Fibroblast of villous mesenchyme (primary cell): ENCODE data around the gene UNK. TPM values are rescaled to one million over a fixed set of nuclear protein-coding genes. Genes with fewer than 3 reads are reported as not detected.

ENCODE experiments used
- DNase-seq: peaks from one replicate; pipeline ENCODE4 v3.0.0-alpha.2; 2010; ENCODE audit warnings: low read depth
- H3K4me3 ChIP-seq: 2 replicates; pipeline ENCODE4 v1.5.1; 2011; ENCODE audit warnings: low read depth, mild to moderate bottlenecking, low read length
- CTCF ChIP-seq: IDR thresholded peaks from 2 replicates; pipeline ENCODE4 v1.5.1; 2012; ENCODE audit warnings: low read depth, mild to moderate bottlenecking, low read length; ENCODE audit not compliant: insufficient read depth
- total RNA-seq: library from RNA; depleted of rRNA; stranded (reverse); fragments of >200 nt; gene quantifications from 2 replicates; pipeline ENCODE4 v1.2.3, GENCODE V29; 2012

UNK gene
- total RNA-seq, 1 donor, result 19.9 TPM

GRCh38 chr17:75765981-75766380 lies 18.6 kb upstream of the UNK start:
- TF ChIP-seq CTCF, result no peak
- no peak overlapping the region for H3K4me3 ChIP-seq
- no peak for DNase-seq

GRCh38 chr17:75767881-75768280 lies 16.7 kb upstream of the UNK start:
- TF ChIP-seq CTCF, result no peak
- DNase-seq, result no peak
- no peak overlapping the region for H3K4me3 ChIP-seq

GRCh38 chr17:75769536-75769935 lies 15.1 kb upstream of the UNK start:
- H3K4me3 ChIP-seq, result no peak overlapping the region
- DNase-seq, result no peak
- no peak for TF ChIP-seq CTCF

GRCh38 chr17:75771334-75772281 lies 13.0 kb upstream of the UNK start:
- H3K4me3 ChIP-seq, result no peak overlapping the region
- peak; percentile 27 for TF ChIP-seq CTCF
- no peak for DNase-seq

- DNase-seq, result no peak
- no peak for TF ChIP-seq CTCF
Observed at GRCh38 chr17:75773121-75773807, 11.3 kb upstream of the UNK start.

GRCh38 chr17:75773808-75774470 lies 10.7 kb upstream of the UNK start:
- no peak for DNase-seq
- no peak for TF ChIP-seq CTCF
- H3K4me3 ChIP-seq, result no peak overlapping the region

More at GRCh38 chr17:75773121-75773807, 11.3 kb upstream of the UNK start:
- no peak overlapping the region for H3K4me3 ChIP-seq
